Activated T-cell treated with anti-CD3 and anti-CD28 coated beads for 24 hours (primary cell): ENCODE results near the gene DNAJA1.

Source experiments
- DNase-seq: peaks from one replicate; pipeline ENCODE4 v3.0.0-alpha.2; 2020; ENCODE audit warnings: low read depth

DNAJA1 gene

GRCh38 chr9:33029231-33029786 lies 4.2 kb downstream of the DNAJA1 start:
- no peak for DNase-seq

- DNase-seq, result no peak
Measured at GRCh38 chr9:33030285-33030684, 5.2 kb downstream of the DNAJA1 start.

GRCh38 chr9:33032292-33032691 lies 7.2 kb downstream of the DNAJA1 start:
- DNase-seq, result no peak

- no peak for DNase-seq
Measured at GRCh38 chr9:33032865-33033264, 7.8 kb downstream of the DNAJA1 start.

- DNase-seq, result no peak
Measured at GRCh38 chr9:33040792-33041431, 15.8 kb downstream of the DNAJA1 start.

GRCh38 chr9:33041432-33042188 lies 16.5 kb downstream of the DNAJA1 start:
- no peak for DNase-seq

GRCh38 chr9:33042473-33042872 lies 17.4 kb downstream of the DNAJA1 start:
- no peak for DNase-seq

GRCh38 chr9:33043671-33044070 lies 18.6 kb downstream of the DNAJA1 start:
- no peak for DNase-seq

- peak; percentile 41 for DNase-seq
Measured at GRCh38 chr9:33044162-33044673, 19.1 kb downstream of the DNAJA1 start.

GRCh38 chr9:33044677-33045282 lies 19.7 kb downstream of the DNAJA1 start:
- DNase-seq, result no peak

GRCh38 chr9:33046061-33046460 lies 21.0 kb downstream of the DNAJA1 start:
- DNase-seq, result no peak

GRCh38 chr9:33048054-33048465 lies 23.0 kb downstream of the DNAJA1 start:
- DNase-seq, result no peak

GRCh38 chr9:33049680-33050361 lies 24.7 kb downstream of the DNAJA1 start:
- no peak for DNase-seq

GRCh38 chr9:33051144-33051543 lies 26.1 kb downstream of the DNAJA1 start:
- DNase-seq, result no peak

- no peak for DNase-seq
Measured at GRCh38 chr9:33065157-33066076, 40.3 kb downstream of the DNAJA1 start.

GRCh38 chr9:33068991-33069390 lies 43.9 kb downstream of the DNAJA1 start:
- no peak for DNase-seq

- DNase-seq, result peak; percentile 94
Measured at GRCh38 chr9:33076046-33077004, 51.3 kb downstream of the DNAJA1 start, which contains the start of gene SMU1. SMU1 (minus strand) TSS chr9:33076674; CDS start chr9:33076608, 66 bp downstream.

- no peak for DNase-seq
Measured at GRCh38 chr9:33080534-33080933, 55.5 kb downstream of the DNAJA1 start.

- peak; percentile 50 for DNase-seq
Measured at GRCh38 chr9:33081128-33081851, 56.2 kb downstream of the DNAJA1 start.
